ENCODE results near the gene P3H3.

- TF ChIP-seq, protein P1, sequence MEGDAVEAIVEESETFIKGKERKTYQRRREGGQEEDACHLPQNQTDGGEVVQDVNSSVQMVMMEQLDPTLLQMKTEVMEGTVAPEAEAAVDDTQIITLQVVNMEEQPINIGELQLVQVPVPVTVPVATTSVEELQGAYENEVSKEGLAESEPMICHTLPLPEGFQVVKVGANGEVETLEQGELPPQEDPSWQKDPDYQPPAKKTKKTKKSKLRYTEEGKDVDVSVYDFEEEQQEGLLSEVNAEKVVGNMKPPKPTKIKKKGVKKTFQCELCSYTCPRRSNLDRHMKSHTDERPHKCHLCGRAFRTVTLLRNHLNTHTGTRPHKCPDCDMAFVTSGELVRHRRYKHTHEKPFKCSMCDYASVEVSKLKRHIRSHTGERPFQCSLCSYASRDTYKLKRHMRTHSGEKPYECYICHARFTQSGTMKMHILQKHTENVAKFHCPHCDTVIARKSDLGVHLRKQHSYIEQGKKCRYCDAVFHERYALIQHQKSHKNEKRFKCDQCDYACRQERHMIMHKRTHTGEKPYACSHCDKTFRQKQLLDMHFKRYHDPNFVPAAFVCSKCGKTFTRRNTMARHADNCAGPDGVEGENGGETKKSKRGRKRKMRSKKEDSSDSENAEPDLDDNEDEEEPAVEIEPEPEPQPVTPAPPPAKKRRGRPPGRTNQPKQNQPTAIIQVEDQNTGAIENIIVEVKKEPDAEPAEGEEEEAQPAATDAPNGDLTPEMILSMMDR (IDR thresholded peaks at IDR 0.05): no peak
- TF ChIP-seq POLR2A (IDR thresholded peaks at IDR 0.05): no peak
These were observed 39.0 kb upstream of the P3H3 start, which contains the start of gene CD4 for GRCh38 chr12:6788972-6789924.

Data from testis (tissue), 2 donors.